Spleen (tissue), 11 donors: ENCODE data around the gene ARF1. TPM values are rescaled to one million over a fixed set of nuclear protein-coding genes. Genes with fewer than 3 reads are reported as not detected.

Experiments
- DNase-seq: peaks from one replicate; pipeline ENCODE4 v3.0.0-alpha.2; 2020
- H3K27ac ChIP-seq, 8 donors: fragments of 200-600 bp; sonication (generic) in 7 of 8; 1 replicate in 4 of 8; 2 replicates in 4 of 8; pipeline versions ENCODE4 v1.5.0 to v1.8.0; 2016 to 2021; ENCODE audit warnings: inconsistent platforms in 4 of 8, mild to moderate bottlenecking in 4 of 8, moderate library complexity in 1 of 8
- H3K27me3 ChIP-seq, 7 donors: fragments of 200-600 bp; sonication (generic) in 6 of 7; replicated peaks in 1 of 7; 1 replicate in 4 of 7; 2 replicates in 3 of 7; pipeline versions ENCODE4 v1.5.0 to v1.8.0; 2016 to 2021; ENCODE audit warnings: inconsistent platforms in 3 of 7, mild to moderate bottlenecking in 1 of 7
- H3K36me3 ChIP-seq, 6 donors: fragments of 200-600 bp; sonication (generic) in 5 of 6; 1 replicate in 4 of 6; 2 replicates in 2 of 6; pipeline versions ENCODE4 v1.5.0 to v1.8.0; 2016 to 2021; ENCODE audit warnings: inconsistent platforms in 2 of 6
- H3K4me1 ChIP-seq, 6 donors: fragments of 200-600 bp; sonication (generic) in 5 of 6; 1 replicate in 3 of 6; 2 replicates in 3 of 6; pipeline versions ENCODE4 v1.5.0 to v1.8.0; 2016 to 2021; ENCODE audit warnings: inconsistent platforms in 3 of 6
- H3K4me3 ChIP-seq, 8 donors: fragments of 200-600 bp; sonication (generic) in 7 of 8; 1 replicate in 4 of 8; 2 replicates in 4 of 8; pipeline versions ENCODE4 v1.5.0 to v1.8.0; 2016 to 2021; ENCODE audit warnings: inconsistent platforms in 4 of 8, mild to moderate bottlenecking in 4 of 8, moderate library complexity in 2 of 8
- H3K9me3 ChIP-seq, 8 donors: fragments of 200-600 bp; sonication (generic) in 7 of 8; 1 replicate in 4 of 8; 2 replicates in 4 of 8; pipeline versions ENCODE4 v1.5.0 to v1.8.0; 2016 to 2021; ENCODE audit warnings: inconsistent platforms in 4 of 8
- POLR2A ChIP-seq, 3 donors: fragments of 450-650 bp; IDR thresholded peaks; one replicate each; pipeline ENCODE4 v1.5.1; 2017; ENCODE audit warnings: antibody characterized with exemption in 3 of 3, mild to moderate bottlenecking in 1 of 3
- POLR2AphosphoS5 ChIP-seq, 3 donors: sonication (generic); formaldehyde crosslinking; IDR thresholded peaks; one replicate each; pipeline ENCODE4 v1.5.1; 2017; ENCODE audit warnings: antibody characterized with exemption in 3 of 3
- WGBS, 5 donors: extraction: QIAGEN DNeasy Blood & Tissue Kit in 3 of 5; methylation state at CpG; one replicate each; pipeline versions ENCODE4 v1.1.5 to v1.1.7; 2013 to 2018; 5-methylcytosine and 5-hydroxymethylcytosine counted together
- intact Hi-C: fragments of 100-400 bp; cut with DNase I; formaldehyde crosslinking; loops from one replicate; pipeline ENCODE4 v1.15.0; 2023; ENCODE audit warnings: low total_unique reads
- polyA plus RNA-seq, 3 donors: library from polyadenylated mRNA; stranded (reverse); fragments of 200-250 nt; gene quantifications; one replicate each; pipeline ENCODE4 v1.2.1, GENCODE V29; 2013
- total RNA-seq, 7 donors: library from RNA; depleted of rRNA in 3 of 7; stranded (reverse); fragments of >200 nt in 3 of 7; fragmentation: NEBNext Ultra II Directional in 4 of 7; extraction: Animal tissue kit (Norgen Biotek cat#: 25700) in 4 of 7; gene quantifications; one replicate each; pipeline versions ENCODE4 v1.1.0 to v1.2.1, GENCODE V29; 2016 to 2021
- TF ChIP-seq, protein P1 (sequence below), 11 experiments: fragments of 200-600 bp in 7 of 11; fragments of 450-650 bp in 4 of 11; sonication (generic) in 4 of 11; IDR thresholded peaks in 8 of 11; conservative IDR thresholded peaks in 3 of 11; 1 replicate in 7 of 11; 2 replicates in 4 of 11; pipeline versions ENCODE4 v1.4.0 to v1.8.0; 2016 to 2021; ENCODE audit warnings: antibody characterized with exemption in 11 of 11, inconsistent platforms in 4 of 11, mild to moderate bottlenecking in 1 of 11
- donor health status: healthy with polysubstance abuse.
- donor health status: DM: no; HTN: no; CAD: no; lungs with moderate emphysema.
- donor health status: DM: no; HTN: no; CAD: no.
- donor health status: Bipolar disorder and iron deficiency.
- donor health status: healthy.
- donor health status: DM: no; HTN: no; CAD: no.
- donor health status: DM: yes; HTN: yes; CAD: no.

Gene ARF1
- total and polyA plus RNA-seq, 10 donors: 150 to 387 (median 324) TPM

- Histone ChIP-seq H3K4me3 (peak overlapping the region; percentile 85 to 96 (median 92)), H3K4me1 (peaks cover 49 to 88% (median 70%) of the 10 kb centered on the region in 6 donors), H3K9me3 (no peaks in the 10 kb centered on the region), H3K36me3 (peaks cover 0 to 13% (median 2%) of the 10 kb centered on the region in 6 donors), H3K27ac (peak overlapping the region; percentile 97 to 100 (median 99)), H3K27me3 (no peaks in the 10 kb centered on the region)
- intact Hi-C loops: no loop called here
- TF ChIP-seq, protein P1, sequence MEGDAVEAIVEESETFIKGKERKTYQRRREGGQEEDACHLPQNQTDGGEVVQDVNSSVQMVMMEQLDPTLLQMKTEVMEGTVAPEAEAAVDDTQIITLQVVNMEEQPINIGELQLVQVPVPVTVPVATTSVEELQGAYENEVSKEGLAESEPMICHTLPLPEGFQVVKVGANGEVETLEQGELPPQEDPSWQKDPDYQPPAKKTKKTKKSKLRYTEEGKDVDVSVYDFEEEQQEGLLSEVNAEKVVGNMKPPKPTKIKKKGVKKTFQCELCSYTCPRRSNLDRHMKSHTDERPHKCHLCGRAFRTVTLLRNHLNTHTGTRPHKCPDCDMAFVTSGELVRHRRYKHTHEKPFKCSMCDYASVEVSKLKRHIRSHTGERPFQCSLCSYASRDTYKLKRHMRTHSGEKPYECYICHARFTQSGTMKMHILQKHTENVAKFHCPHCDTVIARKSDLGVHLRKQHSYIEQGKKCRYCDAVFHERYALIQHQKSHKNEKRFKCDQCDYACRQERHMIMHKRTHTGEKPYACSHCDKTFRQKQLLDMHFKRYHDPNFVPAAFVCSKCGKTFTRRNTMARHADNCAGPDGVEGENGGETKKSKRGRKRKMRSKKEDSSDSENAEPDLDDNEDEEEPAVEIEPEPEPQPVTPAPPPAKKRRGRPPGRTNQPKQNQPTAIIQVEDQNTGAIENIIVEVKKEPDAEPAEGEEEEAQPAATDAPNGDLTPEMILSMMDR (IDR thresholded peaks at IDR 0.05 in 8 of 11, conservative IDR thresholded peaks at IDR 0.05 in 3 of 11): no peak
- TF ChIP-seq POLR2AphosphoS5 (IDR thresholded peaks at IDR 0.05): peak in 1 of 3 donors; percentile 54
- WGBS, 5 donors: 0 to 1% (median 0%) methylated on average over 15 to 79 of the region's 79 CpGs
- DNase-seq: peak; percentile 96
These were observed 686 bp downstream of the ARF1 start for GRCh38 chr1:228082918-228083870.

DNA sequence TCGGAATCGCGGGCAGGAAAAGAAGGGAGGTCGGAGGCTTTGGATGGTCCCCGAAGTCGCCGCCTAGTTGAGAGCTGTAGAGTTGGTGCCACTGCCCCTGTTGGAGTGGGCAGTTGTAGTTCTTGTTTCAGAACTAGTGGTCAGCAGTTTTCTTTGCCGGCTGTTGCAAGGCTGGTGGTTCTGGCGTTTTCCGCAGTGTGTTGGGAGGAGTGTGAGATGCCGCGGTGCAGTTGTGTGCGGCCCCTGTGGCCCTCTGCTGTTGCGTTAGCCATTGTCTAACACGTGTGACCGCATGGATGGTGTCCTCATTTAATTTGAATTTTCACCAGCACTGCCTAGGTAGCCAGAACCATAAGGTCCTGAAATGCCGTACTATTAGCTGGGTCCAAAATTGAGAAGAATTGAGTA lies 1.4 kb downstream of the ARF1 start:
- peaks cover 0 to 20% (median 4%) of the 10 kb centered on the region in 6 donors for H3K36me3 ChIP-seq
- H3K4me1 ChIP-seq: peaks cover 55 to 88% (median 75%) of the 10 kb centered on the region in 6 donors
- H3K4me3 ChIP-seq: peak overlapping the region; percentile 85 to 96 (median 92)
- peak; percentile 11 to 75 (median 60) for TF ChIP-seq POLR2AphosphoS5 (IDR thresholded peaks at IDR 0.05)
- peak in 1 of 3 donors; percentile 27 for TF ChIP-seq POLR2A (IDR thresholded peaks at IDR 0.05)
- TF ChIP-seq, protein P1 (IDR thresholded peaks at IDR 0.05 in 8 of 11, conservative IDR thresholded peaks at IDR 0.05 in 3 of 11): no peak
- peak overlapping the region in 7 of 8 donors; percentile 98 to 100 (median 99) for H3K27ac ChIP-seq
- DNase-seq: peak; percentile 84
- no peaks in the 10 kb centered on the region for H3K27me3 ChIP-seq
- H3K9me3 ChIP-seq: no peaks in the 10 kb centered on the region
- WGBS, 5 donors: 2 to 11% (median 4%) methylated on average over 10 to 17 of the region's 17 CpGs
- intact Hi-C loops: no loop called here

GRCh38 chr1:228084325-228084724 lies 1.8 kb downstream of the ARF1 start:
- no peaks in the 10 kb centered on the region for H3K27me3 ChIP-seq
- peaks cover 0 to 24% (median 4%) of the 10 kb centered on the region in 6 donors for H3K36me3 ChIP-seq
- TF ChIP-seq POLR2A (IDR thresholded peaks at IDR 0.05): no peak
- TF ChIP-seq POLR2AphosphoS5 (IDR thresholded peaks at IDR 0.05): peak in 1 of 3 donors; percentile 56
- TF ChIP-seq, protein P1 (IDR thresholded peaks at IDR 0.05 in 8 of 11, conservative IDR thresholded peaks at IDR 0.05 in 3 of 11): no peak
- 6 to 28% (median 12%) methylated on average over 3 of the region's 3 CpGs for WGBS, 5 donors
- H3K4me1 ChIP-seq: peaks cover 60 to 89% (median 80%) of the 10 kb centered on the region in 6 donors
- H3K27ac ChIP-seq: peak overlapping the region in 7 of 8 donors; percentile 98 to 100 (median 99)
- intact Hi-C loops: no loop called here
- no peak for DNase-seq
- no peaks in the 10 kb centered on the region for H3K9me3 ChIP-seq
- peak overlapping the region; percentile 85 to 96 (median 92) for H3K4me3 ChIP-seq

DNA sequence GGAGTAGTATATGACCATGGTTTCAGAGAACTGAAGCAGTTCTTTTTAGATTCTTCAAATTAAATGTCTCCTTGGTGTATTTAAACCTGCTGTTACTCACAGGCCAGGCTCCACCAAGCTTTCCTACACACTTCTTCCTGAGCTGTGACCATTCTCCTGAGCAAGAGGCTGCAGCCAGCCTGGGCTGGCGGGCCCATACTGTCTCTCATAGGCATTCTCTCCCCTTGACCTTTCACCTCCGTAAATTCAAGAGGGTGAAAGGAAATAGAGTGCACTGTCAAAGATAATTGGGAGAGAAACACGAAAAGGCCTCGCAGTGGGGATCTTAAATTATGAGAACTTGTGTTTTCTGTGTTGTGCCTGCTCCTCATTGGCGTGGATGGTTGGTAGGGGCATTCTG lies 2.3 kb downstream of the ARF1 start:
- no peak for TF ChIP-seq POLR2A (IDR thresholded peaks at IDR 0.05)
- TF ChIP-seq POLR2AphosphoS5 (IDR thresholded peaks at IDR 0.05): no peak
- Histone ChIP-seq H3K36me3 (peaks cover 0 to 29% (median 4%) of the 10 kb centered on the region in 6 donors), H3K4me3 (peak overlapping the region in 7 of 8 donors; percentile 85 to 96 (median 91)), H3K27me3 (no peaks in the 10 kb centered on the region), H3K9me3 (no peaks in the 10 kb centered on the region), H3K27ac (peak overlapping the region in 7 of 8 donors; percentile 61 to 100 (median 99)), H3K4me1 (peaks cover 65 to 89% (median 82%) of the 10 kb centered on the region in 6 donors)
- DNase-seq: peak; percentile 47
- intact Hi-C loops: no loop called here
- WGBS, 5 donors: 44 to 69% (median 57%) methylated on average over 5 of the region's 5 CpGs
